Loucy (cell line): ENCODE results near the gene MBNL1.
"Not testable (repeated sequence)": the region's sequence is repeated elsewhere in the genome, so short reads cannot be mapped to it uniquely, and the experiment has no call there.

Experiments used
- EZH2phosphoT487 ChIP-seq: fragments of 200-600 bp; IDR thresholded peaks from 2 replicates; pipeline ENCODE4 v1.6.1; 2018; ENCODE audit warnings: antibody characterized with exemption, mild to moderate bottlenecking, moderate library complexity, borderline replicate concordance
- TF ChIP-seq, protein P1 (sequence below): fragments of 200-600 bp; sonication (generic); conservative IDR thresholded peaks from 2 replicates; pipeline ENCODE4 v1.5.1; 2014; ENCODE audit warnings: mild to moderate bottlenecking, antibody characterized with exemption, low read length

DNA sequence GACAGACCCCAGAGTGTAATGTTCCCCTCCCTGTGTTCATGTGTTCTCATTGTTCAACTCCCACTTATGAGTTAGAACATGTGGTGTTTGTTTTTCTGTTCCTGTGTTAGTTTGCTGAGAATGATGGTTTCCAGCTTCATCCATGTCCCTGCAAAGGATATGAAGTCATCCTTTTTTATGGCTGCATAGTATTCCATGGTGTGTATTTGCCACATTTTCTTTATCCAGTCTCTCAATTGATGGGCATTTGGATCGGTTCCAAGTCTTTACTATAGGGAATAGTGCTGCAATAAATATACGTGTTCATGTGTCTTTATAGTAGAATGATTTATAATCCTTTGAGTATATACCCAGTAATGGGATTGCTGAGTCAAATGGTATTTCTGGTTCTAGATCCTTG is 98.5 kb downstream of the MBNL1 start:
- TF ChIP-seq, protein P1, sequence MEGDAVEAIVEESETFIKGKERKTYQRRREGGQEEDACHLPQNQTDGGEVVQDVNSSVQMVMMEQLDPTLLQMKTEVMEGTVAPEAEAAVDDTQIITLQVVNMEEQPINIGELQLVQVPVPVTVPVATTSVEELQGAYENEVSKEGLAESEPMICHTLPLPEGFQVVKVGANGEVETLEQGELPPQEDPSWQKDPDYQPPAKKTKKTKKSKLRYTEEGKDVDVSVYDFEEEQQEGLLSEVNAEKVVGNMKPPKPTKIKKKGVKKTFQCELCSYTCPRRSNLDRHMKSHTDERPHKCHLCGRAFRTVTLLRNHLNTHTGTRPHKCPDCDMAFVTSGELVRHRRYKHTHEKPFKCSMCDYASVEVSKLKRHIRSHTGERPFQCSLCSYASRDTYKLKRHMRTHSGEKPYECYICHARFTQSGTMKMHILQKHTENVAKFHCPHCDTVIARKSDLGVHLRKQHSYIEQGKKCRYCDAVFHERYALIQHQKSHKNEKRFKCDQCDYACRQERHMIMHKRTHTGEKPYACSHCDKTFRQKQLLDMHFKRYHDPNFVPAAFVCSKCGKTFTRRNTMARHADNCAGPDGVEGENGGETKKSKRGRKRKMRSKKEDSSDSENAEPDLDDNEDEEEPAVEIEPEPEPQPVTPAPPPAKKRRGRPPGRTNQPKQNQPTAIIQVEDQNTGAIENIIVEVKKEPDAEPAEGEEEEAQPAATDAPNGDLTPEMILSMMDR, result not testable (repeated sequence)
- not testable (repeated sequence) for TF ChIP-seq EZH2phosphoT487
